DMS153 treated with DMSO at 0.1 percent for 48 hours (cell line): Measurements from ENCODE around the gene NLGN2.

Source experiments
- DNase-seq: peaks from one replicate; lab custom pipeline; 2025; ENCODE audit not compliant: unreplicated experiment; lab: John Stamatoyannopoulos, UW

NLGN2 gene

DNA sequence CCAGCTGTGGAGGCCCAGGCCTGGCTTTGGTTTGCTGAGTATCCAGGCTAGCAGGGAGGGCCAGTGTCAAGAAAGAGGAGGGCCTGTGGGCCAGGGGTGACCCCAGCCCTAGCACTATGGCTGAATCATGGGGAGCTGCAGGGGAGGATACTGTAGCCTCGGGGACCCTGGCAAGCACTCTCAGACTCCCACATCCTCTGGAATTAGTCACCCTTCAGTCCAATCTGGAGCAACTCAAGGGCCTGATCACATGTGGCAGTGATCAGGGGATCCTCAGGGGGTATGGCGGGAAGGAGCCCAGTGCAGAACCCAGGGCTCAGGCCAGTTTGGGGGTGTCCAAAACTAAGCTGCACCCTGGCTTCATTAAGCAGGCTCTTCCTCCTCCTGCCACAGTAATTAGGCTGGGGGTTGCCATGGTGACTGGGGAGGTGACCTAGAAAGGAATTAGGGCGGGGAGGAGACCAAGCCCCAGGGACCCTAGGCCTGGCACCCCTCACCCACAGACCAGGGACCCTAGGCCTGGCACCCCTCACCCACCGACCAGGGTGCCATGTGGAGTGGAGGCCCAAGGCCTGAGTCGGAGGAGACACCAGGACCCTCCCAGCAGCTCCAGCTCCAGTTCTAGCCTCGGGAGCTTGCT lies 5.8 kb downstream of the NLGN2 start:
- DNase-seq = no peak

DNA sequence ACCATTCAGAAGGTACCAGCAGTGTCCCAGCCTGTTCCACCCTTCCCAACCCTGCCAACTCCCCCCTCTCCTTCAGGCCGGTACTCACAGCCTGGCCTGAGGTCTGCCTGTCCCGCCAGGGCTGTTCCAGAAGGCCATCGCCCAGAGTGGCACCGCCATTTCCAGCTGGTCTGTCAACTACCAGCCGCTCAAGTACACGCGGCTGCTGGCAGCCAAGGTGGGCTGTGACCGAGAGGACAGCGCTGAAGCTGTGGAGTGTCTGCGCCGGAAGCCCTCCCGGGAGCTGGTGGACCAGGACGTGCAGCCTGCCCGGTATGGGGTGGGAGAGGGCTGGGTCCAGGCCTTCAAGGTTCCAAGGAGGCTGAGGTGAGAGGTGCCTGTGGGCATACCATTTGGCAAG lies 7.2 kb downstream of the NLGN2 start:
- DNase-seq = no peak

DNA sequence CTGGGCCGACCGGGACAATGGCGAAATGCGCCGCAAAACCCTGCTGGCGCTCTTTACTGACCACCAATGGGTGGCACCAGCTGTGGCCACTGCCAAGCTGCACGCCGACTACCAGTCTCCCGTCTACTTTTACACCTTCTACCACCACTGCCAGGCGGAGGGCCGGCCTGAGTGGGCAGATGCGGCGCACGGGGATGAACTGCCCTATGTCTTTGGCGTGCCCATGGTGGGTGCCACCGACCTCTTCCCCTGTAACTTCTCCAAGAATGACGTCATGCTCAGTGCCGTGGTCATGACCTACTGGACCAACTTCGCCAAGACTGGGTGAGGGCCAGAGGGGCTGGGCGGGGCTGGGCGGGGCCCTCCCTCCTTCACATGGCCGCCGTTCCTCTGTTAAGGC lies 8.1 kb downstream of the NLGN2 start:
- DNase-seq = no peak

DNA sequence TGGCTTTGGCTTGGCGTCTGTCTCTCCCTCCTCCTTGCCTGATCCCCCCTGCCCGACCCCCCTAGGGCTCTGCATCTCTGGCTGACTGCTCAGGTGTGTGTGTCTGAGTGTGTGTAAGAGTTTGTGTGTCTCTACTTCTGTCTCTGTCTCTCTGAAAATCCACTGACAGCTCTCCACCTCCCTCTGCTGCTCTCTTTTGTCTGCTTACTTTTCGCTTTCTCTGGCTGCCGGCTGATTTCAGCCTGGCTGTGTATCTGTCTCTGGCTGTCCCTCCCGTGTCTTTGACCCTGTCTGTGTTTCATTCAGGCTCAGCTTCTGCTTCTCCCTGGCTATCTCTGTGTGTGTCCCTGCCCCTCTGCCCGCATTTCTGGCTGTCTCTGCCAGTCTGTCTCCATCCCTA lies 8.7 kb downstream of the NLGN2 start:
- no peak for DNase-seq

DNA sequence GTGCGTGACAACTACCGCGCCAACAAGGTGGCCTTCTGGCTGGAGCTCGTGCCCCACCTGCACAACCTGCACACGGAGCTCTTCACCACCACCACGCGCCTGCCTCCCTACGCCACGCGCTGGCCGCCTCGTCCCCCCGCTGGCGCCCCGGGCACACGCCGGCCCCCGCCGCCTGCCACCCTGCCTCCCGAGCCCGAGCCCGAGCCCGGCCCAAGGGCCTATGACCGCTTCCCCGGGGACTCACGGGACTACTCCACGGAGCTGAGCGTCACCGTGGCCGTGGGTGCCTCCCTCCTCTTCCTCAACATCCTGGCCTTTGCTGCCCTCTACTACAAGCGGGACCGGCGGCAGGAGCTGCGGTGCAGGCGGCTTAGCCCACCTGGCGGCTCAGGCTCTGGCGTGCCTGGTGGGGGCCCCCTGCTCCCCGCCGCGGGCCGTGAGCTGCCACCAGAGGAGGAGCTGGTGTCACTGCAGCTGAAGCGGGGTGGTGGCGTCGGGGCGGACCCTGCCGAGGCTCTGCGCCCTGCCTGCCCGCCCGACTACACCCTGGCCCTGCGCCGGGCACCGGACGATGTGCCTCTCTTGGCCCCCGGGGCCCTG lies 9.5 kb downstream of the NLGN2 start:
- DNase-seq = no peak

DNA sequence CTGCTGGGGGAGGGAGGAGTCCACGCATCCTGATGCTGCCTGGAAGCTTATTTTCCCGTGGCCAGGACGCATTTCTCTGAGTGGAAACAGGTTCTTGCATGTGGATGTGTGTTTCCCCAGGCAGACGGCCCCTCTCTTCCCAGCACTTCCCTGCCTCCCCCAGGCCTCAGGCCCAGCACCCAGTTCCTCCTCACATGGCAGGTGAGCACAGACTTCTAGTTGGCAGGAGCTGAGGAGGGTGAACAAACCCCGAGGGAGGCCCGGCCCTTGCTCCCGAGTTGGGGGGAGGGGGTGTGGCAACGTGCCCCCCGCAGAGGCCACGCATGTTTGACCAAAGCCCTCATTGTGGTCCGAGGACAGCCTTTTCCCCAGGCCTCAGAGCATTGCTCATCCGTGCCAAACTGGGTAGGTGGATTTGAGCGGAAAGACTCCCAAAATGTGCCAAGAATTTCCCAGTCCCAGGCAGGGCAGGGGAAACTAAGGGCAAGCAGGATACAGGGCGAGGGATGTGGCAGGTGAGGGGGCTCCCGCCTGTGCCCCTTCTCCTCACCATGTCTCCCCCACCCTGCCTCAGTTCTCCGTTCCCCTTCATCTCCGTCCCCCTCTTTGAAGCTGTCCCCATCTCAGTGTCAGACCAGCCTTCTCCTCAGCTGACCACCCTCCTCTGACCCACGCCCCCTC lies 11.0 kb downstream of the NLGN2 start:
- DNase-seq = no peak

DNA sequence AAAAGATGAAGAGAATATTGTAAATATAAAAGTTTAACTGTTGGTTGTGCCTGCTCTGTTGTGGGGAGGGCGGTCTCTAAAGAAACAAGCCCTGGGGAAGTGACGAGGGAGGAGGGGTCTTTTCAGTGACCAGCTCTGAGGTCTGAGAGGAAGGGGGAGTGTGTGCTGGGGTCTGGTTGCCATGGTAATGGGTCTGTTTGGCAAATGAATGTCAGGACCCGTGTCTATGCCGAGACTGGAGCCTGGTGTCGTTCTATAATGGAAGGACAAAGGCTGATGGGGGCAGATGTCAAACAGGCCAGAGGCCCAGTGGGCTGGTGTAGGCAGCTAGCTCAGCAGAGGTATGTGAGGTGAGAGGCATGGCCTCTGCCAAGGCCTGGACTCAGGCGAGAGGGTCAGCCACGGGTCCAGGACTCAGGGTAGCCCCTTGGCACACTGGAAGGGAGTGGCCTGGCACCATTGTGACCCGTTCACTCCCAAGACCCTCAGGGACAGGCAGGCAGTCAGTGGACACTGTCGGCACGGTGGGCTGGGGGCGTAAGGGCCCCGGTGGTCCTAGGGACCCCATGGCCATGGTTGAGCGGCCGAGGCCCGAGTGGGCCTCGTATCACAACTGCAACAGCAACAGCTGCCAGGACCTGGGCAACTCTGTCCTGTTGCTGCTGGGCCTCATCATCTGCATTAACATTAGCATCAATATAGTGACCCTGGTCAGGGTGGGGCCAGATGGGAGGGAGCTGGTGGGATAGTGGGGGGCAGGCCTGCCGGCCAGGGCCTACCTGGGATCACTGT lies 12.4 kb downstream of the NLGN2 start, which contains the start of gene SPEM1:
Gene SPEM1 (plus strand): TSS at position 506 of the 792 bp plus-strand sequence. CDS start 61 bp downstream, at position 567.
- no peak for DNase-seq

DNA sequence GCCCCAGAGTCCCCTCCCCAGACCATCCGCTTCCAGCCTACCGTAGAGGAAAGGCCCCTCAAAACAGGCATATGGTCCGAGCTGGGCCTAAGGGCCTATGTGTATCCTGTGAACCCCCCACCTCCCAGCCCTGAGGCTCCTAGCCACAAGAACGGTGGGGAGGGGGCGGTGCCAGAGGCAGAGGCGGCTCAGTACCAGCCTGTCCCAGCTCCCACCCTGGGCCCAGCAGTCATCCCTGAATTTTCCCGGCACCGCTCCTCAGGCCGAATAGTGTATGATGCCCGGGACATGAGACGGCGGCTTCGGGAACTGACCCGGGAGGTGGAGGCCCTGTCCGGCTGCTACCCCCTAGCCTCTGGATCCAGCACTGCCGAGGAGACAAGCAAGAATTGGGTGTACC lies 13.5 kb downstream of the NLGN2 start:
- DNase-seq = no peak

DNA sequence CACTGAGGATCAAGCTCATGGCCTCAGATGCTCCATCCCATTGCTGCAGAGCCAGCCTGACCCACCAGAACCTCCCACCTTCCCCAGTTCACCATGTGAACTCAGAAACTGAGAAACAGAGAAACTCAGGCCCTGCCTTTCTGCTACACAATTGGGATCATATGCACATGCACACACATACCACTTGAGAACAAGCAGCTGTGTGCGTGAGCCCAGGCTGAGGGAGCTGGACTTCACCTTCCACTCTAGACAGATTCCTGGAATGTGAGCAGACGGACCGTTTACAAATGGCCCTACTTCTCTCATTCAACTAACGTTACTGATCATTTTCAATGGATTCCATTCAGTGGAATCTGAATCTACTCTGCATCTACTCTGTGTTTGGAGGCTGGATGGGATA lies 16.0 kb downstream of the NLGN2 start:
- DNase-seq = no peak

DNA sequence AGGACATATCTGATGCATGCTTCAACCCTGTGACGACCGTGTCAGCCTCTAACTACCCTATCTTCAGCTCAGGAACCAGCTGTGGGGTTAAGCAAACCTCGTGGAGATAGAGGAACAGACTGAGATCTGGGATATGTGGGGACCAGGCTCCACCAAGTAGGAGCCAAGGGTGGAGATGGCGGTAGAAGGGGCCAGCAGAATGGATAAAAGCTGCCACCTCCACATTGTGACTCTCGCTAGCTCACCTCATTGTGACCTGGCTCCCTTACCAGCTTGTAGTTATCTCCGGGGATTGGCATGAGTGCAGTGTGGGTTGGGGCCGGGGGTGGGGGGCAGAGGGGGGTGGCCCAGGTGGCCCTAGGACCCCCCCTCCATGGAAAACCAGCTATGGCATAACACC lies 17.7 kb downstream of the NLGN2 start, which contains the start of gene SPEM2:
Gene SPEM2 (plus strand): TSS at position 301 of the 400 bp plus-strand sequence. CDS start 73 bp downstream, at position 374.
- no peak for DNase-seq

DNA sequence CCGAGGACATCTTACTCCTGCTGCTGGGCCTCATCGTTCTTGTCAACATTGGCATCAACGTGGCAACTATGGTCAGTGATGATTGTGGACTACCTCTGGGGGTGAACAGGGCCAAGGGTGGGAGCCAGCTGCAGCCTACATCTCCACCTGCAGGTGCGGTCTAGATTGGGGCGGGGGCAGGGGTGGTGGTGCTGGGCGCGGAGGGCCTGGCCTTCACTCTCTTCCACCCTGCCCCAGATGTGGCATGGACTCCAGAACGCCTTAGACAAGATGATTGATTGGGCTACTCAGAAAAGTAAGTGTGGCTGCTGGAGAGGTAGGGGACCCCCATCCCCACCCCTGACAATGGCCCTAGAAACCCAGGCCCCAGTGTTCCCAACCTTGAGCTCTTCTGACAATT lies 18.1 kb downstream of the NLGN2 start:
- no peak for DNase-seq

DNA sequence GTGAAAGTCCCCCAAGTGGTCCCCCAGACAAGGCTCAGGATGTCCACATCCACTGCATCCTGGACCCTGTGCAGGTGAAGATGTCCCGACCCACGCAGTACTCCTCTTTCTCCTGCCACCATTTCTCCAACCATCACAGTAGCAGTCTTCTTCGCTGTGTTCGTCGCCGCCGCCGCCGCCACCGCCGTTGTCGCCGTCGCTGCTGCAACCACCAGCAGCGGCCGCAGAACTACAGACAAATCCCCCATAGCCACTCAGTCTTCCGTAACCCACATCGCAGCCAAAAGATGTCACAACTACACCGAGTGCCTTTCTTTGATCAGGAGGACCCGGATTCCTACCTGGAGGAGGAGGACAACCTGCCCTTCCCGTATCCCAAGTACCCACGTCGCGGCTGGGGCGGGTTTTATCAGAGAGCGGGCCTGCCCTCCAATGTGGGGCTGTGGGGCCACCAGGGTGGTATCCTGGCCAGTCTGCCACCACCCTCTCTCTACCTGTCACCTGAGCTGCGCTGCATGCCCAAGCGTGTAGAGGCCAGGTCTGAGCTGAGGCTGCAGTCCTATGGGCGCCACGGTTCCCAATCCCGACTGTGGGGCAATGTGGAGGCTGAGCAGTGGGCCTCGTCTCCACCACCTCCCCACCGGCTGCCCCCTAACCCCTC lies 18.7 kb downstream of the NLGN2 start:
- no peak for DNase-seq

DNA sequence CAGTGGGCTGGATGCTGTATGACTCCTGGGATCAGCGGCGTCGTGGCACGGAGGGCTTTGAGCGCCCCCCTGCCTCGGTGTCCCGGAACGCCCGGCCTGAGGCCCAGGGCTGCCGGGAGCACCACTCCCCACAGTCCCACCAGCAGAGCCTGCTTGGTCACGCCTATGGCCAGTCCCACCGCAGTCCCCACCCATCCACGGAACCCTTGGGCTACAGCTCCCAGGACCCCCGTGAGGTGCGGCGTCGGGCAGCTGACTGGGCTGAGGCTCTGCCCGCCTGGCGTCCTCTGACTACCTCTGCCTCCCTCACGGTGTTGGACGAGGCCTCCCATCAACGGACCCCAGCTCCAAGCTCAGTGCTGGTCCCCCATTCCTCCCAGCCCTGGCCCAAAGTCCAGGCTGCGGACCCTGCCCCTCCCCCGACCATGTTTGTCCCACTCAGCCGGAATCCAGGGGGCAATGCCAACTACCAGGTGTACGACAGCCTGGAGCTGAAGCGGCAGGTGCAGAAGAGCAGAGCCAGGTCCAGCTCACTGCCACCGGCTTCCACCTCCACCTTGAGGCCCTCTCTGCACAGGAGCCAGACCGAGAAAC lies 19.3 kb downstream of the NLGN2 start:
- DNase-seq = no peak

DNA sequence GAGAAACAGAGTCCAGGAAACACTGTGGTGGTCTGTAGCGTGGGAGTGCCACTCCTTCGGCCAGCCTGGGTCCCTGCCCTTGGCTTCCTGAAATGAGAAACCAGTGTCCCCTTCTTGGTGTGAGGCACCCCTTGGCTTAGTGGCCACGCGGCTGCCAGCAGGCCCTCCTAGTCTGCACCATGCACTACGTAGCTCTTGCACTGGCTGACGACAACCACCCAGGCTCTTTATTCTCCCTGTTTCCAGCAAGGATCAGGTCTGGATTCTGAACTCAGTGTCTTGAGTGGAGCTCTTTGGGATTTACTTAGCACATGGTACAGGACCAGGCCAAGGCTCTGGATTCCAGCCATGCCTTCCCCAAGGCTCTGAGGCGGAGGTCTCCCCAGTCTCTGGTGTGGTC lies 19.9 kb downstream of the NLGN2 start:
- no peak for DNase-seq

DNA sequence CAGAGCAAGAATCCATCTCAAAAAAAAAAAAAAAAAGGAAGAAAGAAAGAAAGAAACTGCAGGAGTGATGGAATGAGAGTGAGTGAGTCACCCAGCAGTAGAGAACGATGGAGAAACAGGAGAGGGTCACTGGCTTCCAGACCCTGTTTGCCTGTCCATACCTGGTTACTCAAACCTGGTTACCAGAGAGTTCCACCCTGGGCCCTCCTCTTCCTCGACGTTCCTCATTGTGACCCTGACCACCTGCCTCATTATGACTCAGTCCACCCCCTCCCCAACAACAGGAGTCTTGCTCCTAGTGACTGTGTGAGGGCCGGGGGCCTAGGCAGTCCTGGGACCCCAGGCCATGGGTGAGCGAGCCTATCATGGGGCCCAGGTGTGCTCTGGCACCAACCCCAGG lies 20.9 kb downstream of the NLGN2 start, which contains the start of gene SPEM3:
Gene SPEM3 (plus strand): TSS at position 301 of the 400 bp plus-strand sequence. CDS start 46 bp downstream, at position 347.
- no peak for DNase-seq

DNA sequence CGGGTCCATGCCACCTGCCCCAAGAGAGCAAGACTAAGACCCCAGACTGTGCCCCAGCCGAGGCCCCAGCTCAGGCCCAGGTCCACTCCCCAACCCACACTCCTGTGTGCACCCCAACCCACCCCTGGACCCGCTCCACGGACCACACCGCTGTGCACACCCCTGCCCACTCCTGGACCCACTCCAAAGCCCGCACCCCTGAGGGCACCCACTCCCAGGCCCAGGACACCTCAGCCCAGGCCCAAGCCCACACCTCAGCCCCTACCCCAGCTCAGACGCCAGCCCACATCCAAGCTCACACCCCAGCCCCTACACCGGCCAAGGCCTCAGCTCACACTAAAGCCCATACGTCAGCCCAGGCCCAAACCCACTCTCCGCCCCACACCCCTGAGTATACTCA lies 22.1 kb downstream of the NLGN2 start:
- DNase-seq = no peak

DNA sequence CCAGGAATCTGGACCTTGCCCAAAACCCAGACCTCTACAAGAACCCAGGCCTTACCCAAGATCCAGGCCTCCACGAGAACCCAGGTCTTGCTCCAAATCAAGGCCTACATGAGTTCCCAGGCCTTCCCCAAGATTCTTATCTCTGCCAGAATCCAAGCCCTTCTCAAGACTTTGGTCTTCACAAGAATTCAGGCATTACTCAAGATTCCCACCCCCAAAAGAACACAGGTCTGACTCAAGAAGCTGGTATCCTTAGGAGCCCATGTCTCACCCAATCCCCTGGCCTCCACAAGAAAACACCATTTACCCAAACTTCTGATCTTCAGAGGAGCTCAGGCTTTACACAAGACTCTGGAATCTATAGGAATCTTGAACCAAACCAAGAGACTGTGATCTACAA lies 23.6 kb downstream of the NLGN2 start:
- DNase-seq = no peak

DNA sequence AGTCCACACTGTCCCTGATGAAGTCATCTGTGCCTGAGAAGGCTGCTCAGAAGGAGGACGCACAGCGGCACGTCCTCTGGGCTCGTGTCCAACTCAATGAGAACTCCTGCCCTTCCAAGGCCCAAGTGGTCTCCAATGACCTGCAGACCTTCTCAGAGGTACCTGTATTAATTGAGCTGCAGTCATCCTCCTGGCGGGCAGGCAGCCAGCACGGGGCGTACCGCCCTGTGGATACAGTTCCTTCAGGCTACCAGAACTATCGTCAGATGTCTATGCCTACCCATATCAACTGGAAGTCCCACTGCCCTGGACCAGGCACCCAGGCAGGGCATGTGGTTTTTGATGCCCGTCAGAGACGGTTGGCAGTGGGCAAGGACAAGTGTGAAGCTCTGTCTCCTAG lies 24.7 kb downstream of the NLGN2 start:
- no peak for DNase-seq

DNA sequence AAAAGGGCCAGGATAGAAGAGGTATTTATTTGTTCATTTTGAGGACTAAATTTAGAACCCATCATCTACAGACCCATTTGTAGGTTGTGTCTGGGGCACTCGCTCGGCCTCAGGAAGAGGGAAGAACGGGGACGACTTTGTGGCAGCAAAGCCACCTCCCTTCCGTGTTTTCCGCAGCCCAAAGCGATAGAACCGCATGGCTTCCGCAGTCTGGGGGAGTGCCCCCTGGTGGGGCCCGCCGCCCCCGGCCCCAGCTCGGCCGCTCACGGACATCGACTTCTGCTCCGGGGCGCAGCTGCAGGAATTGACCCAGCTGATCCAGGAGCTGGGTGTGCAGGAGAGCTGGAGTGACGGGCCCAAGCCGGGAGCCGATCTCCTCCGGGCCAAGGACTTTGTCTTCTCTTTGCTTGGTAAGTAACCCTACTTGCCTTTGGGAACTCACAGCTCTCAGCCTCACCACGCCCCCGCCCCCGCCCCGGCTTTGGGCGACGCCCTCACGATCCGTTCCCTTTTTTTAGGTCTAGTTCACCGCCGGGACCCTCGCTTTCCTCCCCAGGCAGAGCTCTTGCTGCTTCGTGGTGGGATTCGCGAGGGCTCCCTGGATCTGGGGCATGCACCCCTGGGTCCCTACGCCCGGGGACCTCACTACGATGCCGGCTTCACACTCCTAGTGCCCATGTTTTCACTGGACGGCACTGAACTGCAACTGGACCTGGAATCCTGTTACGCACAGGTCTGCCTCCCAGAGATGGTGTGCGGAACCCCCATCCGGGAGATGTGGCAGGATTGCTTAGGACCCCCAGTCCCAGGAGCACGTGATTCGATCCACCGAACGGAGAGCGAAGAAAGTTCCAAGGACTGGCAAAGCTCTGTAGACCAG lies 28.3 kb downstream of the NLGN2 start:
- no peak for DNase-seq
